Transverse colon (tissue), 4 donors: ENCODE results near the gene ZNF423. TPM values are rescaled to one million over a fixed set of nuclear protein-coding genes. Genes with fewer than 3 reads are reported as not detected.

Experiments
- DNase-seq: peaks from one replicate; pipeline ENCODE4 v3.0.0-alpha.2; 2019
- H3K27ac ChIP-seq, 4 donors: fragments of 200-600 bp; sonication (generic); 2 replicates each; pipeline ENCODE4 v1.5.1; 2016 to 2018; ENCODE audit warnings: inconsistent platforms in 4 of 4
- H3K27me3 ChIP-seq: fragments of 200-600 bp; sonication (generic); 2 replicates; pipeline ENCODE4 v1.5.1; 2017; ENCODE audit warnings: inconsistent platforms
- H3K36me3 ChIP-seq, 4 donors: fragments of 200-600 bp; sonication (generic); 2 replicates each; pipeline ENCODE4 v1.5.1; 2017 to 2019; ENCODE audit warnings: inconsistent platforms in 4 of 4
- H3K4me1 ChIP-seq, 4 donors: fragments of 200-600 bp; sonication (generic); 2 replicates each; pipeline ENCODE4 v1.5.1; 2017 to 2020; ENCODE audit warnings: inconsistent platforms in 4 of 4
- H3K4me3 ChIP-seq, 4 donors: fragments of 200-600 bp; sonication (generic); 1 replicate in 1 of 4; 2 replicates in 3 of 4; pipeline versions ENCODE4 v1.5.1 to v1.6.1; 2017 to 2019; ENCODE audit warnings: inconsistent platforms in 4 of 4
- H3K9me3 ChIP-seq, 2 donors: fragments of 200-600 bp; sonication (generic); 2 replicates each; pipeline ENCODE4 v1.5.1; 2017 to 2019; ENCODE audit warnings: inconsistent platforms in 2 of 2
- CTCF ChIP-seq, 5 experiments: fragments of 200-600 bp in 3 of 5; fragments of 450-650 bp in 2 of 5; sonication (generic) in 3 of 5; IDR thresholded peaks; 1 replicate in 2 of 5; 2 replicates in 3 of 5; pipeline ENCODE4 v1.5.1; 2016 to 2017; ENCODE audit warnings: antibody characterized with exemption in 5 of 5, inconsistent platforms in 3 of 5, mild to moderate bottlenecking in 2 of 5, moderate library complexity in 1 of 5
- EP300 ChIP-seq: sonication (generic); formaldehyde crosslinking; IDR thresholded peaks from one replicate; pipeline ENCODE4 v1.6.1; 2017; ENCODE audit warnings: antibody characterized with exemption, low read depth
- POLR2A ChIP-seq: fragments of 450-650 bp; IDR thresholded peaks from one replicate; pipeline ENCODE4 v1.6.1; 2016; ENCODE audit warnings: antibody characterized with exemption, mild to moderate bottlenecking, moderate library complexity
- POLR2AphosphoS5 ChIP-seq, 3 donors: sonication (generic); formaldehyde crosslinking; IDR thresholded peaks; one replicate each; pipeline ENCODE4 v1.6.1; 2016; ENCODE audit warnings: antibody characterized with exemption in 3 of 3
- WGBS, 2 donors: methylation state at CpG; one replicate each; pipeline ENCODE4 v1.1.5; 2018; ENCODE audit warnings: low coverage in 1 of 2; 5-methylcytosine and 5-hydroxymethylcytosine counted together
- in situ Hi-C, 4 donors: fragments of 200-750 bp; cut with MboI; loops; one replicate each; pipeline versions ENCODE4 v1.15.0 to v1.15.1; 2017; ENCODE audit warnings: low sequenced_read_pairs in 3 of 4, low pct_ligation_motif_present in 1 of 4, low pct_unique_long_range_greater_than_20kb in 1 of 4
- intact Hi-C: fragments of 100-400 bp; cut with DNase I; formaldehyde crosslinking; loops from one replicate; pipeline ENCODE4 v1.15.1; 2023; ENCODE audit warnings: low total_unique reads
- total RNA-seq, 4 donors: library from RNA; depleted of rRNA; stranded (reverse); fragments of >200 nt; gene quantifications; one replicate each; pipeline ENCODE4 v1.1.0, GENCODE V29; 2016

Gene ZNF423
- total RNA-seq, 4 donors from 2014 or later: 4.9 to 13.1 (median 7.2) TPM

- peaks cover 28% of the 10 kb centered on the region for H3K27me3 ChIP-seq
- no peaks in the 10 kb centered on the region for H3K36me3 ChIP-seq
- WGBS, 2 donors: 89 to 93% methylated on average over 3 to 12 of the region's 12 CpGs
- no peak overlapping the region for H3K4me3 ChIP-seq
- H3K9me3 ChIP-seq: no peaks in the 10 kb centered on the region
- intact Hi-C loops: no loop called here
- H3K27ac ChIP-seq: no peak overlapping the region
- no peak for DNase-seq
- in situ Hi-C loops: no loop called here
- no peaks in the 10 kb centered on the region for H3K4me1 ChIP-seq
- TF ChIP-seq POLR2AphosphoS5 (IDR thresholded peaks at IDR 0.05) (no peak), CTCF (IDR thresholded peaks at IDR 0.05) (no peak), EP300 (no peak), POLR2A (no peak)
These were observed 388.2 kb downstream of the ZNF423 start for GRCh38 chr16:49467540-49468372.

GRCh38 chr16:49466881-49467280 lies 389.0 kb downstream of the ZNF423 start:
- no peak overlapping the region for H3K27ac ChIP-seq
- H3K4me3 ChIP-seq: no peak overlapping the region
- WGBS, 2 donors: 88% methylated on average over 1 of the region's 1 CpG; no CpG with 5 or more reads in 1 of the 2 donors
- H3K4me1 ChIP-seq: no peaks in the 10 kb centered on the region
- intact Hi-C loops: no loop called here
- in situ Hi-C loops: no loop called here
- no peaks in the 10 kb centered on the region for H3K36me3 ChIP-seq
- H3K9me3 ChIP-seq: no peaks in the 10 kb centered on the region
- TF ChIP-seq CTCF (IDR thresholded peaks at IDR 0.05) (no peak), POLR2A (no peak), POLR2AphosphoS5 (IDR thresholded peaks at IDR 0.05) (no peak), EP300 (no peak)
- DNase-seq: no peak
- H3K27me3 ChIP-seq: peaks cover 31% of the 10 kb centered on the region

GRCh38 chr16:49466529-49466831 lies 389.4 kb downstream of the ZNF423 start:
- Histone ChIP-seq H3K36me3 (no peaks in the 10 kb centered on the region), H3K27ac (no peak overlapping the region), H3K4me3 (no peak overlapping the region), H3K4me1 (no peaks in the 10 kb centered on the region), H3K9me3 (no peaks in the 10 kb centered on the region), H3K27me3 (peaks cover 31% of the 10 kb centered on the region)
- intact Hi-C loops: no loop called here
- no peak for DNase-seq
- TF ChIP-seq EP300: no peak
- TF ChIP-seq CTCF (IDR thresholded peaks at IDR 0.05): no peak
- TF ChIP-seq POLR2AphosphoS5 (IDR thresholded peaks at IDR 0.05): no peak
- TF ChIP-seq POLR2A: no peak
- WGBS, 2 donors: 88 to 93% methylated on average over 2 to 4 of the region's 4 CpGs
- in situ Hi-C loops: no loop called here

GRCh38 chr16:49465661-49466528 lies 390.0 kb downstream of the ZNF423 start:
- TF ChIP-seq POLR2A: no peak
- no peak for TF ChIP-seq EP300
- no peak for TF ChIP-seq CTCF (IDR thresholded peaks at IDR 0.05)
- TF ChIP-seq POLR2AphosphoS5 (IDR thresholded peaks at IDR 0.05): no peak
- no peak overlapping the region for H3K4me3 ChIP-seq
- no peaks in the 10 kb centered on the region for H3K36me3 ChIP-seq
- H3K4me1 ChIP-seq: no peaks in the 10 kb centered on the region
- intact Hi-C loops (no loop called here), in situ Hi-C loops (no loop called here)
- no peak overlapping the region for H3K27ac ChIP-seq
- no peaks in the 10 kb centered on the region for H3K9me3 ChIP-seq
- DNase-seq: no peak
- peaks cover 31% of the 10 kb centered on the region for H3K27me3 ChIP-seq
- 85 to 94% methylated on average over 7 to 19 of the region's 19 CpGs for WGBS, 2 donors
